ENCODE measurements around the gene NPAS3.

The NPAS3 gene

DNA sequence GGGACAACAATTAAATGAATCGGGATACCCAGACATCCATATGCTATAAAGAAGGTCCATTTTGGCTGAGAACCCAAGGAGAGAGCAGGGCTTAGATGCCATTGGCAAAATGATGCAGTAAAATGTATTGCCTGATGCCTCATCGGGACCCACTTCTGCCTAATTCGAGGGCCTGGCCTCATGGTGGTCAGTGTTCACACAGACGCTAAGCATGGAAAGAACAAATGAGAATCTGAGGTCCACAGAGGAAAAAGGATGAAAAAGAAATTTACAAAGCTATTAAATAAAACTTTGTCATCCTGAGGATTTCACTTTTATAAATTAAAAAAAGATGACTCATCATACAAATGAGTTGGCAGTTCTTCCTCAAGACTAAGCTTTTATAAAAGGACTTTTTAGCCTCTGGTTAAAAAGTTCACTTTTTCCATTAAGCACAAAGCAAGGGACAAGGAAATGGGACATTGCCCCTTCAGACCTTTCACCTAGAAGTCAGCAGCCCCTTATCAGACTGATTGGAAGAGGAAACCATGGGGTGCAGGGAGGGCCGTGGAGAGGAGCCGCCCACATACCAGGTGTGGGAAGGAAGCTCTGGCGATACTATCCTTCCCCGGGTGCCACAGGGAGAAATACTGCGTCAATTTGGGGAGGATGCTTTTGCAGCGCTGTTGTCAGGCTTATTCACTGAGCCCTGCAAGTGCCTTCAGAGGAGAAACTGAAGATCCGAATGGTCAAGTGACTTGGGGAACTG is 836.2 kb downstream of the NPAS3 start:
- no peak for DNase-seq (ENCODE audit: low read depth)
- TF ChIP-seq, protein P1, sequence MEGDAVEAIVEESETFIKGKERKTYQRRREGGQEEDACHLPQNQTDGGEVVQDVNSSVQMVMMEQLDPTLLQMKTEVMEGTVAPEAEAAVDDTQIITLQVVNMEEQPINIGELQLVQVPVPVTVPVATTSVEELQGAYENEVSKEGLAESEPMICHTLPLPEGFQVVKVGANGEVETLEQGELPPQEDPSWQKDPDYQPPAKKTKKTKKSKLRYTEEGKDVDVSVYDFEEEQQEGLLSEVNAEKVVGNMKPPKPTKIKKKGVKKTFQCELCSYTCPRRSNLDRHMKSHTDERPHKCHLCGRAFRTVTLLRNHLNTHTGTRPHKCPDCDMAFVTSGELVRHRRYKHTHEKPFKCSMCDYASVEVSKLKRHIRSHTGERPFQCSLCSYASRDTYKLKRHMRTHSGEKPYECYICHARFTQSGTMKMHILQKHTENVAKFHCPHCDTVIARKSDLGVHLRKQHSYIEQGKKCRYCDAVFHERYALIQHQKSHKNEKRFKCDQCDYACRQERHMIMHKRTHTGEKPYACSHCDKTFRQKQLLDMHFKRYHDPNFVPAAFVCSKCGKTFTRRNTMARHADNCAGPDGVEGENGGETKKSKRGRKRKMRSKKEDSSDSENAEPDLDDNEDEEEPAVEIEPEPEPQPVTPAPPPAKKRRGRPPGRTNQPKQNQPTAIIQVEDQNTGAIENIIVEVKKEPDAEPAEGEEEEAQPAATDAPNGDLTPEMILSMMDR (conservative IDR thresholded peaks at IDR 0.05; ENCODE audit: low read length): no peak
- no peak overlapping the region for H3K4me3 ChIP-seq (ENCODE audit: low read length)

DNA sequence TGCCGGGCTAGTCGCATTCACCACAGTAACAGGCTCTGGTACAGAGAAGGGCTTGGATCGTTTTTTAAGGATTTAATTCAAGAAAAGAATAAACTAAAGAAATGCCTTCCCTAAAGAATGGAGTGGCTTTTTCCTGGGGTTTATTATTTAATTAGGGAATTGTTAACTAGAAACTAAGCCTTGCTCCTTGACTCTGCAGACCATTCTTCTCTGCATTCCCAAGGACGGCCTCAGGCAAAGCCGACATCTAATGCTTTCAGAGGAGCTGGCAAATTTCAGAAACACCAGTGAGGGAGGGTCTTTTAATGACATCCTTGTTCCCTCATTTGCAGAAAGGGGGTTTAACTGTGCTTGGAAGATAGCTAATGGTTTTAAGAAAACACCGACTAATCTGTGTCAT is 838.2 kb downstream of the NPAS3 start:
- DNase-seq (ENCODE audit: low read depth): no peak
- no peak overlapping the region for H3K4me3 ChIP-seq (ENCODE audit: low read length)
- TF ChIP-seq, protein P1 (conservative IDR thresholded peaks at IDR 0.05; ENCODE audit: low read length): no peak

DNA sequence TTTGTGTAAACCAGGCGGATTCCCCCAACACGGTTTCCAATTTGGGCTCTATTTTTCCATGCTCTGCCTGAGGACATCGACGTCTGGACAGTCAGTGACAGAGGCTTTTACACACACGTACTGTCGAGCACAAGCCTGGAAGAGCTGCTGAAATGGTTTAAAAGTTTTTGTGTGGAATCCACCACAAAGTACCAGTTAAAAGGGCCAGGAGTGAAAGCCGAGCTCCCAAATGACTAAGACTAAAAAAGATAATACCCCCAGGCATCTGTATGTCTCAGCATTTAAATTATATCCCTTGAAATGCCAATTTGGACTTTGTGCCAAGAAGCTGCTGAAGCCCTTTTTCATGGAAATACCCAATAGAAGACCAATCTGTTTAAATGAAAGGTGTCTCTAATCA is 839.0 kb downstream of the NPAS3 start:
- no peak overlapping the region for H3K4me3 ChIP-seq (ENCODE audit: low read length)
- DNase-seq (ENCODE audit: low read depth): no peak
- TF ChIP-seq, protein P1 (conservative IDR thresholded peaks at IDR 0.05; ENCODE audit: low read length): no peak

DNA sequence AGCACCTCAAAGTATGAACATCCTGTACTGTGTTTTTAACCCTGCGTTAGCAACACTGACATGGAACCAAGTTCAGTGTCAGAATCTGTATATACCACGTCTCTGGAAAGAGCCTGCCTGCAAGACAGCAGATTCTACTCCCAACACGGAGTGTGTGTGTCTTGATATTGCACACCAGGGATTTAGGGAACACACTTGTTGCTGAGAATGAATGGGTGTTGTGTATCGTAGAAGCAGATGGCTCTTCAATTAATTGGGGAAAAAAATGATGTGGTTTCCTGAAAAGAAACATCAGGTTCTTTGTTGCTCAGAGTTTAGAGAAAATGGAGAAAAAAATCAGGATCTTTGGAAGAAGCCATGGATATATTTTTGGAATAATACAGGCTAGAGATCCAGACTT is 841.4 kb downstream of the NPAS3 start:
- no peak for DNase-seq (ENCODE audit: low read depth)
- H3K4me3 ChIP-seq (ENCODE audit: low read length): no peak overlapping the region
- TF ChIP-seq, protein P1 (conservative IDR thresholded peaks at IDR 0.05; ENCODE audit: low read length): no peak

DNA sequence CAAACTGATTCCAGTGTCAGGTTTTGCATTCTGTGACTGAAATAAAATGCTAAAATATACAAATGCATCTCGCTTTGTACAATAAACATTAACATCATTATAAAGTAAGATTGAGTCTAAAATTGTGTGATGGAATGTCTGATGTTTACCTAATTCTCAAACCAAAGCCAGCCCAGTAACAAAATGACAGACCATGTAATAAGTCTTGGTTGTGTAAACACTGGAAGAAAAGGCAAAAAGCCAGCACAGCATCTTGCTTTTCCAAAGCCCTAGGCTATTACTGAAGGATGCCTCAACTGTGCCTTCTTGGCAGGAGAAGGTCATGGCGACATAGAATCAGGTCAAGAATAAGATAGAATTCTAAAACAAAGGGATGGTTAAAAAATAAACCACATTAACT is 842.6 kb downstream of the NPAS3 start:
- H3K4me3 ChIP-seq (ENCODE audit: low read length): no peak overlapping the region
- TF ChIP-seq, protein P1 (conservative IDR thresholded peaks at IDR 0.05; ENCODE audit: low read length): no peak
- peak; percentile 50 for DNase-seq (ENCODE audit: low read depth)

DNA sequence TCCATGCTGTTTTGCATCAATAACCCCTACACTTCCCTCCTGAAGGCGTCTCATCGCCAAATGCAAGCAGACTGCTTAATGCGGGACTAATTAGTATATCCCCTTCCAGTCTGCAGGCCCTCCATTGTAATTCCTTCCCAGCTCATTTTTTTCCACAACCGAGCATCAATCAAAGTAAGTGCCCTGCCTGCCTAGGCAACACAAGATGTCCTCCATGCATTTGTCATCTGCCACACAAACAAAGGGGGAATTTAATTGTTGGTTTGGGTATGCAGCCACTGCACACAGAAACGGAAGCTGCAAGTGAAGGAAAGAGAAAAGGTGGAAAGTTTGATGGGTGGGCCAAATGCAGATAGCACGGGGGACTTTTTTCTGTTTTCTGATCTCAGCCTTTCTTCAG is 844.2 kb downstream of the NPAS3 start:
- TF ChIP-seq, protein P1 (conservative IDR thresholded peaks at IDR 0.05; ENCODE audit: low read length): no peak
- H3K4me3 ChIP-seq (ENCODE audit: low read length): no peak overlapping the region
- DNase-seq (ENCODE audit: low read depth): no peak

DNA sequence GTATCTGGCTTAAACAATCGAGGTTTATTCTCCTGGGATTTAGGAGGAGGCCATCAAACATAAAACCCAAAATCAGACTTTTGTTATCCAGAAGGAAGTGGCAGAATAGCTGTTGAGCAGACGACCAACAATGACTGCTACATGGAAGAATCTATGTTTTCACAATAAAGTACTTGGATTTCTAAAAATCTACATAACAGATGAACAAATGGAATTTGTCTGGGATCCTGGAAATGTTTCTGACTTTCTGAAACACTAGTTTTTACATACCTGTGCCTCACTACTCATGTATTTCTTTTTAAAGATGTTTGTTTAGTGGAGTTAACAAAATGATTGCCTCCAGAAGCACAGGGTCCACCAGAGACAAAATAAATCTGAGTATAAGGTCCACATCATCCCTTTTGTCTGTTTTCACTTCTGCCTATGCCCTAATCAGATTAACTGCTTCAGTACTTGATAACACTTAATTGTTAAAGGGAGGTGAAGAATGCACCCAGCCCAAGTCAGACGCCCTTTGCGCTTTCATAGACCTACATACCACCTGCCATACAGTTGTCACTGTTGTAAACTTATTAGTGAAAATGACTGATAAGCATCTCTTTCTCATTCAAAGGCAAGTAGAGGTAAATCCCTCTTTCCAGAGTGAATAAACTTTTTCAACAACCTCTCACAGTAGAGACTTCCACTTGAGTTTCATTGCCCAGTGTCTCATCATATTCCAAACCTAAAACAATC is 847.6 kb downstream of the NPAS3 start:
- DNase-seq (ENCODE audit: low read depth): peak; percentile 40
- H3K4me3 ChIP-seq (ENCODE audit: low read length): no peak overlapping the region
- TF ChIP-seq, protein P1 (conservative IDR thresholded peaks at IDR 0.05; ENCODE audit: low read length): no peak
